Thyroid gland (tissue), 4 donors: Measurements from ENCODE around the gene KRTAP3-2.

Experiments
- POLR2A ChIP-seq, 2 donors: fragments of 450-650 bp; IDR thresholded peaks; one replicate each; pipeline ENCODE4 v1.6.1; 2017; ENCODE audit warnings: antibody characterized with exemption in 2 of 2, mild to moderate bottlenecking in 2 of 2, moderate library complexity in 1 of 2
- TF ChIP-seq, protein P1 (sequence below), 6 experiments: fragments of 200-600 bp in 3 of 6; fragments of 450-650 bp in 3 of 6; sonication (generic) in 3 of 6; IDR thresholded peaks; one replicate each; pipeline ENCODE4 v1.5.1; 2016 to 2019; ENCODE audit warnings: antibody characterized with exemption in 6 of 6, mild to moderate bottlenecking in 2 of 6, inconsistent platforms in 1 of 6, moderate library complexity in 1 of 6

DNA sequence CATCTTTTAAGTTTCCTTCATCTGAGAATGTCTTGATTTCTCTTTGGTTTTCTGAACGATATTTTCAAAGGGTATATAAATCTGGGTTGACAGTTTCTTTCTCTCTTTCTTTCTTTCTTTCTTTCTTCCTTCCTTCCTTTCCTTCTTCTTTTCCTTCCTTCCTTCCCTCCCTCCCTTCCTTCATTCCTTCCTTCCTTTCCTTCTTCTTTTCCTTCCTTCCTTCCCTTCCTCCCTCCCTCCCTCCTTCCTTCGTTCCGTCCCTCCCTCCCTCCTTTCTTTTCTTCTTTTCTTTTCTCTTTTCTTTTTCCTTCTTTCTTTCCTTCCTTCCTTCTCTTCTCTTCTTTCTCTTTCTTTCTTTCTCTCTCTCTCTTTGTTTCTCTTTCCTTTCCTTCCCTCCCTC lies 25.3 kb downstream of the KRTAP3-2 start:
- TF ChIP-seq, protein P1, sequence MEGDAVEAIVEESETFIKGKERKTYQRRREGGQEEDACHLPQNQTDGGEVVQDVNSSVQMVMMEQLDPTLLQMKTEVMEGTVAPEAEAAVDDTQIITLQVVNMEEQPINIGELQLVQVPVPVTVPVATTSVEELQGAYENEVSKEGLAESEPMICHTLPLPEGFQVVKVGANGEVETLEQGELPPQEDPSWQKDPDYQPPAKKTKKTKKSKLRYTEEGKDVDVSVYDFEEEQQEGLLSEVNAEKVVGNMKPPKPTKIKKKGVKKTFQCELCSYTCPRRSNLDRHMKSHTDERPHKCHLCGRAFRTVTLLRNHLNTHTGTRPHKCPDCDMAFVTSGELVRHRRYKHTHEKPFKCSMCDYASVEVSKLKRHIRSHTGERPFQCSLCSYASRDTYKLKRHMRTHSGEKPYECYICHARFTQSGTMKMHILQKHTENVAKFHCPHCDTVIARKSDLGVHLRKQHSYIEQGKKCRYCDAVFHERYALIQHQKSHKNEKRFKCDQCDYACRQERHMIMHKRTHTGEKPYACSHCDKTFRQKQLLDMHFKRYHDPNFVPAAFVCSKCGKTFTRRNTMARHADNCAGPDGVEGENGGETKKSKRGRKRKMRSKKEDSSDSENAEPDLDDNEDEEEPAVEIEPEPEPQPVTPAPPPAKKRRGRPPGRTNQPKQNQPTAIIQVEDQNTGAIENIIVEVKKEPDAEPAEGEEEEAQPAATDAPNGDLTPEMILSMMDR (IDR thresholded peaks at IDR 0.05): no peak
- TF ChIP-seq POLR2A (IDR thresholded peaks at IDR 0.05): no peak
